HepG2 (cell line): Measurements from ENCODE around the gene VPS11. TPM values are rescaled to one million over a fixed set of nuclear protein-coding genes. Genes with fewer than 3 reads are reported as not detected.
A peak's percentile ranks its signal among the peaks of the same experiment; 100 is the strongest.

ENCODE experiments used
- ATAC-seq: fragments of 200-7000 bp; cut with Tn5 transposase; 3 replicates; pipeline ENCODE4 v1.9.1; 2020; ENCODE audit warnings: mild to moderate bottlenecking, moderate library complexity
- BruUV-seq: library from RNA; stranded (reverse); fragments of 400-500 nt; replicated peaks from 2 replicates; lab custom pipeline; 2021; lab: Mats Ljungman, UMichigan
- CTCF ChIA-PET: fragments of 300-600 bp; formaldehyde crosslinking; extraction: SDS; loops from one replicate; lab custom pipeline; 2021; ENCODE audit warnings: low total read pairs, inconsistent platforms, low intra/inter-chr PET ratio; lab: Yijun Ruan, JAX
- POLR2A ChIA-PET: fragments of 350-600 bp; sonication (Branson Sonifier 250); formaldehyde crosslinking; loops from one replicate; lab custom pipeline; 2020; ENCODE audit warnings: antibody characterized with exemption, inconsistent platforms; lab: Yijun Ruan, JAX
- DNase-seq: peaks from one replicate; pipeline ENCODE4 v3.0.0-alpha.2; 2015; ENCODE audit warnings: low spot score
- FAIRE-seq: peaks from 3 replicates; lab custom pipeline; 2011; peaks lifted over from hg19 to GRCh38; lab: Jason Lieb, UNC
- H2AFZ ChIP-seq: one replicate; pipeline ENCODE4 v1.6.1; 2011; ENCODE audit warnings: low read length, inconsistent platforms
- H3K27ac ChIP-seq: fragments of 300-600 bp; 3 replicates; pipeline ENCODE4 v1.8.0; 2011; ENCODE audit warnings: mixed run types, mild to moderate bottlenecking, mixed read lengths, low read length, inconsistent platforms; ENCODE audit not compliant: insufficient read depth; ENCODE audit errors: extremely low read length
- H3K27me3 ChIP-seq, 2 experiments: fragments of 200-600 bp in 1 of 2; 2 replicates in 1 of 2; 3 replicates in 1 of 2; pipeline versions ENCODE4 v1.6.0 to v1.8.0; 2011; ENCODE audit warnings: low read length in 2 of 2, mild to moderate bottlenecking in 2 of 2, moderate library complexity in 2 of 2, inconsistent platforms in 1 of 2; ENCODE audit not compliant: insufficient read depth in 2 of 2, control insufficient read depth in 1 of 2
- H3K36me3 ChIP-seq, 2 experiments: fragments of 200-600 bp in 1 of 2; replicated peaks in 1 of 2; 2 replicates in 1 of 2; 3 replicates in 1 of 2; pipeline versions ENCODE4 v1.5.1 to v1.8.0; 2011; ENCODE audit warnings: low read length in 2 of 2, inconsistent platforms in 1 of 2; ENCODE audit not compliant: insufficient read depth in 2 of 2, control insufficient read depth in 1 of 2
- H3K4me1 ChIP-seq: 2 replicates; pipeline ENCODE4 v1.5.1; 2012; ENCODE audit warnings: low read length, inconsistent platforms; ENCODE audit not compliant: insufficient read depth
- H3K4me2 ChIP-seq: 2 replicates; pipeline ENCODE4 v1.6.0; 2011; ENCODE audit warnings: low read depth, low read length, inconsistent platforms
- H3K4me3 ChIP-seq, 3 experiments: fragments of 200-600 bp in 1 of 3; sonication (generic), shearing (Covaris generic) in 1 of 3; replicated peaks in 1 of 3; 2 replicates each; pipeline ENCODE4 v1.5.1; 2011 to 2016; ENCODE audit warnings: low read length in 3 of 3, inconsistent platforms in 2 of 3, low read depth in 2 of 3, mild to moderate bottlenecking in 2 of 3, control low read depth in 1 of 3, mixed read lengths in 1 of 3; ENCODE audit not compliant: insufficient read depth in 1 of 3
- H3K79me2 ChIP-seq: one replicate; pipeline ENCODE4 v1.6.1; 2011; ENCODE audit warnings: low read length, inconsistent platforms; ENCODE audit not compliant: insufficient read depth
- H3K9ac ChIP-seq: 2 replicates; pipeline ENCODE4 v1.6.0; 2011; ENCODE audit warnings: mild to moderate bottlenecking, low read depth, low read length, inconsistent platforms; ENCODE audit not compliant: insufficient read depth
- H3K9me3 ChIP-seq: 2 replicates; pipeline ENCODE4 v1.5.1; 2012; ENCODE audit warnings: mild to moderate bottlenecking, low read length
- H4K20me1 ChIP-seq: 2 replicates; pipeline ENCODE4 v1.6.0; 2011; ENCODE audit warnings: inconsistent platforms, mild to moderate bottlenecking, low read length, moderate library complexity; ENCODE audit not compliant: insufficient read depth
- NFATC3 ChIP-seq: sonication (generic); formaldehyde crosslinking; IDR thresholded peaks from 2 replicates; pipeline ENCODE4 v1.5.1; 2020; ENCODE audit warnings: mild to moderate bottlenecking, missing genetic modification reagents
- POLR2G ChIP-seq: fragments of 200-400 bp; formaldehyde crosslinking; IDR thresholded peaks from 2 replicates; pipeline ENCODE4 v1.6.1; 2018; ENCODE audit warnings: mild to moderate bottlenecking, low read depth, low read length, moderate library complexity
- RBM39 ChIP-seq: fragments of 200-400 bp; formaldehyde crosslinking; IDR thresholded peaks from one replicate; pipeline ENCODE4 v1.6.1; 2018; ENCODE audit warnings: antibody characterized with exemption, mild to moderate bottlenecking, low read depth, low read length; ENCODE audit not compliant: poor library complexity, severe bottlenecking
- SMC3 ChIP-seq: IDR thresholded peaks from 2 replicates; pipeline ENCODE4 v1.6.1; 2011; ENCODE audit warnings: low read length, improper control_type of control experiment
- SP140L ChIP-seq: sonication (generic); formaldehyde crosslinking; IDR thresholded peaks from 2 replicates; pipeline ENCODE4 v1.4.0; 2020; ENCODE audit warnings: missing genetic modification reagents, borderline replicate concordance
- TOE1 ChIP-seq: sonication (generic); formaldehyde crosslinking; IDR thresholded peaks from 2 replicates; pipeline ENCODE4 v1.4.0; 2020; ENCODE audit warnings: mild to moderate bottlenecking, missing genetic modification reagents
- ZBTB8A ChIP-seq: sonication (generic); formaldehyde crosslinking; IDR thresholded peaks from 2 replicates; pipeline ENCODE4 v1.4.0; 2020; ENCODE audit warnings: mild to moderate bottlenecking, low read depth, missing genetic modification reagents, borderline replicate concordance
- ZNF615 ChIP-seq: sonication (generic); formaldehyde crosslinking; IDR thresholded peaks from 2 replicates; pipeline ENCODE4 v1.5.0; 2020; ENCODE audit warnings: mild to moderate bottlenecking, missing genetic modification reagents, borderline replicate concordance
- WGBS: methylation state at CpG from one replicate; pipeline ENCODE4 v1.1.6; 2017; ENCODE audit warnings: low lambda C conversion rate; 5-methylcytosine and 5-hydroxymethylcytosine counted together
- in situ Hi-C: cut with HindIII; loops from 2 replicates; pipeline ENCODE4 v1.10.0; 2017; ENCODE audit warnings: low pct_unique_long_range_greater_than_20kb; ENCODE audit not compliant: extremely low pct_ligation_motif_present
- intact Hi-C: fragments of 100-400 bp; cut with micrococcal nuclease; formaldehyde crosslinking; loops from one replicate; pipeline ENCODE4 v1.10.0; 2022; ENCODE audit not compliant: unreplicated experiment
- polyA plus RNA-seq, 8 experiments: library from polyadenylated mRNA; depleted of rRNA in 3 of 8; stranded (reverse) in 7 of 8; unstranded in 1 of 8; fragments of >200 nt; fragmentation: Illumina TruSeq in 4 of 8; extraction: Trizol in 4 of 8; gene quantifications; 2 replicates each; pipeline versions ENCODE4 v1.2.1 to v1.2.3, GENCODE V29; 2011 to 2016; ENCODE audit warnings: low read depth in 4 of 8, missing spikeins in 1 of 8, mixed read lengths in 1 of 8; ENCODE audit not compliant: insufficient read depth in 1 of 8
- total RNA-seq, 5 experiments: library from RNA; depleted of rRNA; stranded (reverse); fragments of >200 nt; fragmentation: Illumina TruSeq; extraction: Trizol; gene quantifications; 2 replicates each; pipeline ENCODE4 v1.2.3, GENCODE V29; 2016; ENCODE audit warnings: low read depth in 1 of 5
- TF ChIP-seq, protein P1 (sequence below): sonication (generic); formaldehyde crosslinking; IDR thresholded peaks from 2 replicates; pipeline ENCODE4 v1.4.0; 2020; ENCODE audit warnings: mild to moderate bottlenecking, missing genetic modification reagents
- TF ChIP-seq, protein P2 (sequence below): sonication (generic); formaldehyde crosslinking; IDR thresholded peaks from 2 replicates; pipeline ENCODE4 v1.5.1; 2020; ENCODE audit warnings: mild to moderate bottlenecking, missing genetic modification reagents, borderline replicate concordance
- TF ChIP-seq, protein P3 (sequence below): IDR thresholded peaks from 2 replicates; pipeline ENCODE4 v1.6.1; 2016
- TF ChIP-seq, protein P4 (sequence below): fragments of 450-650 bp; IDR thresholded peaks from 2 replicates; pipeline ENCODE4 v1.6.1; 2016
- TF ChIP-seq, protein P5 (sequence below): sonication (generic); formaldehyde crosslinking; IDR thresholded peaks from 2 replicates; pipeline ENCODE4 v1.5.0; 2020; ENCODE audit warnings: mild to moderate bottlenecking, missing genetic modification reagents

The VPS11 gene
- total and polyA plus RNA-seq, 2 of the 13 experiments (the other 11 are each of a cell fraction or from before 2014, with no cell fraction given), result 13.7 to 21.6 TPM

DNA sequence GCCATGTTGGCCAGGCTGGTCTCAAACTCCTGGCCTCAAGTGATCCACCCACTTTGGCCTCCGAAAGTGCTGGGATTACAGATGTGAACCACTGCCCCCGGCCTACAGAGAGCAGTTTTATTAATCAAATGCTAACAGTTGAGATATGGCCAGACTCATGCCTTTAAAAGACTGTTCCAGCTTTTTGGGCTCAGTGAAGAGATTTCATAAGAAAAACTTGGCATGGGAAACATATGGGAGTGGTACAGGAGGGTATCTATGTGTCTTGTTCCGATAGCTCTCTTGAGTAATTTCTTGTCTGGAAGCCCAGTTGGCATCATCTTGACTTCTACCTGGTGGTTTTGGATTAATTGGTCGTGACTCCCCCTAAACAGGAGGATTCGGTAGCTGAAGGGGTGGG is 28.7 kb upstream of the VPS11 start:
- no peak overlapping the region for H3K27ac ChIP-seq
- TF ChIP-seq, protein P1, sequence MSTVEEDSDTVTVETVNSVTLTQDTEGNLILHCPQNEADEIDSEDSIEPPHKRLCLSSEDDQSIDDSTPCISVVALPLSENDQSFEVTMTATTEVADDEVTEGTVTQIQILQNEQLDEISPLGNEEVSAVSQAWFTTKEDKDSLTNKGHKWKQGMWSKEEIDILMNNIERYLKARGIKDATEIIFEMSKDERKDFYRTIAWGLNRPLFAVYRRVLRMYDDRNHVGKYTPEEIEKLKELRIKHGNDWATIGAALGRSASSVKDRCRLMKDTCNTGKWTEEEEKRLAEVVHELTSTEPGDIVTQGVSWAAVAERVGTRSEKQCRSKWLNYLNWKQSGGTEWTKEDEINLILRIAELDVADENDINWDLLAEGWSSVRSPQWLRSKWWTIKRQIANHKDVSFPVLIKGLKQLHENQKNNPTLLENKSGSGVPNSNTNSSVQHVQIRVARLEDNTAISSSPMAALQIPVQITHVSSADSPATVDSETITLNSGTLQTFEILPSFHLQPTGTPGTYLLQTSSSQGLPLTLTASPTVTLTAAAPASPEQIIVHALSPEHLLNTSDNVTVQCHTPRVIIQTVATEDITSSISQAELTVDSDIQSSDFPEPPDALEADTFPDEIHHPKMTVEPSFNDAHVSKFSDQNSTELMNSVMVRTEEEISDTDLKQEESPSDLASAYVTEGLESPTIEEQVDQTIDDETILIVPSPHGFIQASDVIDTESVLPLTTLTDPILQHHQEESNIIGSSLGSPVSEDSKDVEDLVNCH (CRISPR knock-in tag), result no peak
- TF ChIP-seq, protein P2, sequence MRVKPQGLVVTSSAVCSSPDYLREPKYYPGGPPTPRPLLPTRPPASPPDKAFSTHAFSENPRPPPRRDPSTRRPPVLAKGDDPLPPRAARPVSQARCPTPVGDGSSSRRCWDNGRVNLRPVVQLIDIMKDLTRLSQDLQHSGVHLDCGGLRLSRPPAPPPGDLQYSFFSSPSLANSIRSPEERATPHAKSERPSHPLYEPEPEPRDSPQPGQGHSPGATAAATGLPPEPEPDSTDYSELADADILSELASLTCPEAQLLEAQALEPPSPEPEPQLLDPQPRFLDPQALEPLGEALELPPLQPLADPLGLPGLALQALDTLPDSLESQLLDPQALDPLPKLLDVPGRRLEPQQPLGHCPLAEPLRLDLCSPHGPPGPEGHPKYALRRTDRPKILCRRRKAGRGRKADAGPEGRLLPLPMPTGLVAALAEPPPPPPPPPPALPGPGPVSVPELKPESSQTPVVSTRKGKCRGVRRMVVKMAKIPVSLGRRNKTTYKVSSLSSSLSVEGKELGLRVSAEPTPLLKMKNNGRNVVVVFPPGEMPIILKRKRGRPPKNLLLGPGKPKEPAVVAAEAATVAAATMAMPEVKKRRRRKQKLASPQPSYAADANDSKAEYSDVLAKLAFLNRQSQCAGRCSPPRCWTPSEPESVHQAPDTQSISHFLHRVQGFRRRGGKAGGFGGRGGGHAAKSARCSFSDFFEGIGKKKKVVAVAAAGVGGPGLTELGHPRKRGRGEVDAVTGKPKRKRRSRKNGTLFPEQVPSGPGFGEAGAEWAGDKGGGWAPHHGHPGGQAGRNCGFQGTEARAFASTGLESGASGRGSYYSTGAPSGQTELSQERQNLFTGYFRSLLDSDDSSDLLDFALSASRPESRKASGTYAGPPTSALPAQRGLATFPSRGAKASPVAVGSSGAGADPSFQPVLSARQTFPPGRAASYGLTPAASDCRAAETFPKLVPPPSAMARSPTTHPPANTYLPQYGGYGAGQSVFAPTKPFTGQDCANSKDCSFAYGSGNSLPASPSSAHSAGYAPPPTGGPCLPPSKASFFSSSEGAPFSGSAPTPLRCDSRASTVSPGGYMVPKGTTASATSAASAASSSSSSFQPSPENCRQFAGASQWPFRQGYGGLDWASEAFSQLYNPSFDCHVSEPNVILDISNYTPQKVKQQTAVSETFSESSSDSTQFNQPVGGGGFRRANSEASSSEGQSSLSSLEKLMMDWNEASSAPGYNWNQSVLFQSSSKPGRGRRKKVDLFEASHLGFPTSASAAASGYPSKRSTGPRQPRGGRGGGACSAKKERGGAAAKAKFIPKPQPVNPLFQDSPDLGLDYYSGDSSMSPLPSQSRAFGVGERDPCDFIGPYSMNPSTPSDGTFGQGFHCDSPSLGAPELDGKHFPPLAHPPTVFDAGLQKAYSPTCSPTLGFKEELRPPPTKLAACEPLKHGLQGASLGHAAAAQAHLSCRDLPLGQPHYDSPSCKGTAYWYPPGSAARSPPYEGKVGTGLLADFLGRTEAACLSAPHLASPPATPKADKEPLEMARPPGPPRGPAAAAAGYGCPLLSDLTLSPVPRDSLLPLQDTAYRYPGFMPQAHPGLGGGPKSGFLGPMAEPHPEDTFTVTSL (CRISPR knock-in tag), result no peak
- no peak for TF ChIP-seq SP140L (CRISPR knock-in tag)
- TF ChIP-seq, protein P3, sequence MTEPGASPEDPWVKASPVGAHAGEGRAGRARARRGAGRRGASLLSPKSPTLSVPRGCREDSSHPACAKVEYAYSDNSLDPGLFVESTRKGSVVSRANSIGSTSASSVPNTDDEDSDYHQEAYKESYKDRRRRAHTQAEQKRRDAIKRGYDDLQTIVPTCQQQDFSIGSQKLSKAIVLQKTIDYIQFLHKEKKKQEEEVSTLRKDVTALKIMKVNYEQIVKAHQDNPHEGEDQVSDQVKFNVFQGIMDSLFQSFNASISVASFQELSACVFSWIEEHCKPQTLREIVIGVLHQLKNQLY (CRISPR knock-in tag), result no peak
- TF ChIP-seq ZNF615 (CRISPR knock-in tag), result no peak
- no peak for TF ChIP-seq TOE1 (CRISPR knock-in tag)
- no peak for TF ChIP-seq ZBTB8A (CRISPR knock-in tag)
- no peak for TF ChIP-seq NFATC3 (CRISPR knock-in tag)
- TF ChIP-seq POLR2G, result no peak
- TF ChIP-seq SMC3, result no peak
- TF ChIP-seq RBM39, result no peak
- TF ChIP-seq, protein P4, sequence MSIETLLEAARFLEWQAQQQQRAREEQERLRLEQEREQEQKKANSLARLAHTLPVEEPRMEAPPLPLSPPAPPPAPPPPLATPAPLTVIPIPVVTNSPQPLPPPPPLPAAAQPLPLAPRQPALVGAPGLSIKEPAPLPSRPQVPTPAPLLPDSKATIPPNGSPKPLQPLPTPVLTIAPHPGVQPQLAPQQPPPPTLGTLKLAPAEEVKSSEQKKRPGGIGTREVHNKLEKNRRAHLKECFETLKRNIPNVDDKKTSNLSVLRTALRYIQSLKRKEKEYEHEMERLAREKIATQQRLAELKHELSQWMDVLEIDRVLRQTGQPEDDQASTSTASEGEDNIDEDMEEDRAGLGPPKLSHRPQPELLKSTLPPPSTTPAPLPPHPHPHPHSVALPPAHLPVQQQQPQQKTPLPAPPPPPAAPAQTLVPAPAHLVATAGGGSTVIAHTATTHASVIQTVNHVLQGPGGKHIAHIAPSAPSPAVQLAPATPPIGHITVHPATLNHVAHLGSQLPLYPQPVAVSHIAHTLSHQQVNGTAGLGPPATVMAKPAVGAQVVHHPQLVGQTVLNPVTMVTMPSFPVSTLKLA, result no peak
- TF ChIP-seq, protein P5, sequence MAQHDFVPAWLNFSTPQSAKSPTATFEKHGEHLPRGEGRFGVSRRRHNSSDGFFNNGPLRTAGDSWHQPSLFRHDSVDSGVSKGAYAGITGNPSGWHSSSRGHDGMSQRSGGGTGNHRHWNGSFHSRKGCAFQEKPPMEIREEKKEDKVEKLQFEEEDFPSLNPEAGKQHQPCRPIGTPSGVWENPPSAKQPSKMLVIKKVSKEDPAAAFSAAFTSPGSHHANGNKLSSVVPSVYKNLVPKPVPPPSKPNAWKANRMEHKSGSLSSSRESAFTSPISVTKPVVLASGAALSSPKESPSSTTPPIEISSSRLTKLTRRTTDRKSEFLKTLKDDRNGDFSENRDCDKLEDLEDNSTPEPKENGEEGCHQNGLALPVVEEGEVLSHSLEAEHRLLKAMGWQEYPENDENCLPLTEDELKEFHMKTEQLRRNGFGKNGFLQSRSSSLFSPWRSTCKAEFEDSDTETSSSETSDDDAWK (CRISPR knock-in tag), result no peak
- TF ChIP-seq, all 625 proteins: peak for 0
- H3K9ac ChIP-seq, result no peak overlapping the region
- H3K4me2 ChIP-seq, result 0 out of 2 replicates have a peak overlapping the region, but pooled peaks have one; percentile 1
- ATAC-seq (no peak), FAIRE-seq (no peak), DNase-seq (no peak)
- H3K36me3 ChIP-seq, result no peaks in the 10 kb centered on the region
- 34% methylated on average over 5 of the region's 5 CpGs for WGBS
- intact Hi-C loops (no loop called here), in situ Hi-C loops (no loop called here)
- BruUV-seq, result no TSS peak
- H3K27me3 ChIP-seq, result no peaks in the 10 kb centered on the region; a peak in 1 of 5 replicates
- peaks cover 16% of the 10 kb centered on the region; the same call in 1 of the 2 replicates for H3K4me1 ChIP-seq
- H2AFZ ChIP-seq, result no peak overlapping the region
- H4K20me1 ChIP-seq, result no peaks in the 10 kb centered on the region
- ChIA-PET CTCF (no interaction called here), POLR2A (no interaction called here)
- H3K4me3 ChIP-seq, result no peak overlapping the region
- H3K79me2 ChIP-seq, result no peaks in the 10 kb centered on the region
- no peaks in the 10 kb centered on the region for H3K9me3 ChIP-seq
